ENCODE results near the gene C3orf22. TPM values are rescaled to one million over a fixed set of nuclear protein-coding genes. Genes with fewer than 3 reads are reported as not detected.

The C3orf22 gene
- total and polyA plus RNA-seq, 12 donors = 0.26 TPM; not detected in 11

DNA sequence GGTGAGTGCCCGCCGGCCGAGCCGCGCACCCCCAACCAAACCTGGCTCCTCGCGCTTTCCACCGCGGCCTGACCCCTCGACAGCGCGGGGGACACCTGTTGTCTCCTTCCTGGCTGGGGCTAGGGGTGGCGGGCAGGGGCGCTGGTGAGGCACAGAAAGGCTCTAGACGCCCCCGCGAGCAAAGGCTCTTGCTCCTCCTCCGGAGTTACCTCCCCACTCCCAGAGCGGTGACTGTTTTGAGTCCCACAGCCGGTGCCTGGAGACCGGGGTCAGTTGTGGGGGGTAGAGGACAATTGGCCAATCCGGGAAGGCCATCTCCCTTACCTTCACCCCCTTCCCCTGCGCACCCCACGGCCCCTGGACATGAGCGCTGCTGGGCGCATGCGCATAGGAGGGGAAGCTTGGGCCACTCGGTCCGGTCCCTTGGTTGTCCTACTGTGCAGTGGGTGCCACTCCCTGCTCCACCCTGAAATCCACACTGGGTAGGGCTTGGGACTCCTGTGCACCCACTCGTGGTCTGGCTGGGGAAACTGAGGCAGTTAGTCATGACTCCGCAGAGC is 34.2 kb downstream of the C3orf22 start:
- Histone ChIP-seq H3K4me1 (peaks cover 2 to 34% (median 15%) of the 10 kb centered on the region in 9 donors), H3K27ac (peak overlapping the region in 2 of 10 donors; percentile 15 to 80), H3K36me3 (no peaks in the 10 kb centered on the region), H3K27me3 (peaks cover 0 to 24% (median 16%) of the 10 kb centered on the region in 7 donors), H3K4me3 (peak overlapping the region; percentile 14 to 59 (median 48)), H3K9me3 (no peaks in the 10 kb centered on the region)
- ATAC-seq (peak in 5 of 8 donors; percentile 3 to 15 (median 11)), DNase-seq (no peak)
- 10 to 11% methylated on average over 28 to 31 of the region's 31 CpGs for WGBS, 2 donors
- intact Hi-C loops (cut with DNase I) = loop anchor here in 7 of 10 donors (5.0 to 10.0 kb wide), 5 partner anchors 43 to 1023 kb away; no protein-coding TSS in a partner anchor
- TF ChIP-seq CTCF (IDR thresholded peaks at IDR 0.05) = no peak

DNA sequence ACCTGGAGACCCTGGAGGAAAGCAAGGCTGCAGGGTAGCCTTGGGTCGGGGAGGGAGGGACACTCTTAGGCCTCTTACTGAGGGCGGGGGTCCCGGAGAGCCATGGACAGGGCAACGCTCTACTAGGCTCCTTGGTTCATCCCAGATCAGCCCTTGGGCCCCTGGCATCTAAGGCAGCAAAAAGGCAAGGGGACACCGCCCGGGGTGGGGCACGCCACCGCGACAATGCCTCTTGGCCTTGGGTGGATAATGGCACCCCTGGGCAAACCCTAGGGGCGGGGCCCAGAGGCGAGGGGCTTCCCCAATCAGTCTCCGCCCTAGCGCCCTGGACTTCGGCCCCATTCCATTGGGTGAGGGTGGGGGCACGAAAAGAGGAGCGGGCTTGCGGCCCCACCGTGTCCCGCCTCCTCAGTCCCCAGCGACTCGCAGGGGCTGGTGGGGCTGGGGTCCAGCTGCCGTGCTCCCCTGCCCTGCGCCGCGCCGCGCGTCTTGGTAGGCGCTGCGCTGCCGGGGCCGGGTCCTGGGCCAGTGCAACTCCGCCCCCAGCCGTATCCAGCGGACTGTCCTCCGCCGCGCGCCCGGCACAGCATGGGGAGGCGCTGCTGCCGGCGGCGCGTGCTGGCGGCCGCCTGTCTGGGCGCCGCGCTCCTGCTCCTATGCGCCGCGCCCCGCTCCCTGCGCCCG is 34.8 kb downstream of the C3orf22 start, which contains the start of gene CHST13:
Gene CHST13, plus strand, starts transcription at position 411 of the 684 bp plus-strand sequence. Its CDS starts 178 bp downstream, at position 589.
- WGBS, 2 donors = 7 to 9% methylated on average over 46 to 56 of the region's 56 CpGs
- TF ChIP-seq CTCF (IDR thresholded peaks at IDR 0.05) = peak in 1 of 9 donors; percentile 10
- DNase-seq = peak in 1 of 2 donors; percentile 43
- H3K36me3 ChIP-seq = no peaks in the 10 kb centered on the region
- peak; percentile 41 to 82 (median 64) for ATAC-seq
- H3K4me3 ChIP-seq = peak within 1 kb of the TSS; percentile 14 to 59 (median 48)
- intact Hi-C loops (cut with DNase I) = loop anchor here in 7 of 10 donors (5.0 to 10.0 kb wide), 5 partner anchors 43 to 1023 kb away; no protein-coding TSS in a partner anchor
- H3K27ac ChIP-seq = peak within 1 kb of the TSS in 2 of 10 donors; percentile 15 to 80
- H3K4me1 ChIP-seq = peaks cover 0 to 28% (median 9%) of the 10 kb centered on the region in 9 donors
- no peaks in the 10 kb centered on the region for H3K9me3 ChIP-seq
- H3K27me3 ChIP-seq = peaks cover 0 to 24% (median 16%) of the 10 kb centered on the region in 7 donors

- peaks cover 0 to 24% (median 16%) of the 10 kb centered on the region in 7 donors for H3K27me3 ChIP-seq
- intact Hi-C loops (cut with DNase I) = loop anchor here in 7 of 10 donors (5.0 to 10.0 kb wide), 5 partner anchors 45 to 1025 kb away; no protein-coding TSS in a partner anchor
- H3K4me1 ChIP-seq = peaks cover 0 to 13% (median 6%) of the 10 kb centered on the region in 9 donors
- no peak overlapping the region for H3K27ac ChIP-seq
- peak in 5 of 8 donors; percentile 6 to 60 (median 47) for ATAC-seq
- DNase-seq = peak in 1 of 2 donors; percentile 39
- no peak overlapping the region for H3K4me3 ChIP-seq
- H3K36me3 ChIP-seq = no peaks in the 10 kb centered on the region
- WGBS, 2 donors = 1 to 2% methylated on average over 6 of the region's 6 CpGs
- peak; percentile 78 to 96 (median 90) for TF ChIP-seq CTCF (IDR thresholded peaks at IDR 0.05)
- no peaks in the 10 kb centered on the region for H3K9me3 ChIP-seq
These were observed 36.4 kb downstream of the C3orf22 start for GRCh38 chr3:126522363-126522788.

Data from heart right ventricle (tissue), 16 donors.